Measurements from ENCODE around the gene KIAA1671.
A peak's percentile ranks its signal among the peaks of the same experiment; 100 is the strongest.

KIAA1671 gene

DNA sequence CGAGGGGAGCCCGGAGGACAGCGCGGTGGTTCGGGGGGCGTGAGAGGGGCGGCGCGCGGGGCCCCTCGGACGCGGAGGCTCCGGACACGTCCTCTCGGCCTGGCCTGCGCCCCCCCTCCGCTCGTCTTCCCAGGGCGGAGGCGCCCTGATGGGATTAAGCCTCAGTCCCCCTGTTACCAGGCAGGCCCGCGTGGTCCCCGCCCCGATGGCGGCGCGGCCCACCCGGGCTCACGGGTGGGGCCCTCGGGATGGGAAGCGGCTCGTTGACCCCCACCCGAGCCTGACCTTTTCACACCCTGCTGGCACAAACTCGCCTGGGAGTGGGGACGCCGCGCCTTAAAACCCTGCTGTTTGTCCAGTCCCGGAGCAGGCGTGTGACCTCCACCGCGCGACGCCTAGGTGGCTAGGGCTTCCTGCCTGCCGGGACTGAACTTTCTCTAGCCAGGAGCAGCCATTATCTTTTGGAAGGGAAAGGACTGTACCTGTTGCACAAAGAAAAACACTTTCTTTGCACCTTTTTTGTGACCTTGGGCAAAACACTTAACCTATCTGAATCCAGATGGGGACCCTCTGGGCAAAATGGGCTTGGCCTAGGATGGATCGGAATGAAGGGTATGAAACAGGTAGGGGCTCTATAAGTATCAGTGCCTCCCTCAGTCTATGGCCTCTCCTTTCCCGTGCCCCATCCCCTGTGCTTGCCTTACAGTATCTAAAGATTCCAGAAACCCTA lies 1.0 kb downstream of the KIAA1671 start:
- DNase-seq = no peak

DNA sequence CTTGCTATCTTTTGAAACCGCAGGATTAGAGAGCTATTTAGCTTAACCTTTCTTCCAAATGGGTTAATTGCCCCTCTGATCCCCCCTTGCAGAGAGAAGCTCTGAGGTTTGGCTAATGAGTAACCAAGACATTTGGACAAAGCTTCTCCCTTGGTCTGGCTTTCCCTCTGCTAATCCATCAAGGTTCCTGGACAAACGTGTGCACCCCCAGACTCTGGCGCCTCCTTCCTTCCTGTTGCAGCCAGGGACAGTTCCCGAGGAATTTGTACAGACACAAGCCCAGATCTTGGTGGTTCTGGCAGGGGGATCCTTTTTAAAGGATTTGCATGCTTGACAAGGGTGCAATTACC lies 1.6 kb downstream of the KIAA1671 start:
- peak; percentile 36 for DNase-seq

- no peak for DNase-seq
Observed at GRCh38 chr22:24954856-24955255, 2.3 kb downstream of the KIAA1671 start.

- DNase-seq = no peak
Observed at GRCh38 chr22:24957043-24957442, 4.5 kb downstream of the KIAA1671 start.

- DNase-seq = no peak
Observed at GRCh38 chr22:24961217-24961844, 8.8 kb downstream of the KIAA1671 start.

GRCh38 chr22:24962094-24962493 lies 9.6 kb downstream of the KIAA1671 start:
- no peak for DNase-seq

- no peak for DNase-seq
Observed at GRCh38 chr22:24962835-24963234, 10.3 kb downstream of the KIAA1671 start.

DNA sequence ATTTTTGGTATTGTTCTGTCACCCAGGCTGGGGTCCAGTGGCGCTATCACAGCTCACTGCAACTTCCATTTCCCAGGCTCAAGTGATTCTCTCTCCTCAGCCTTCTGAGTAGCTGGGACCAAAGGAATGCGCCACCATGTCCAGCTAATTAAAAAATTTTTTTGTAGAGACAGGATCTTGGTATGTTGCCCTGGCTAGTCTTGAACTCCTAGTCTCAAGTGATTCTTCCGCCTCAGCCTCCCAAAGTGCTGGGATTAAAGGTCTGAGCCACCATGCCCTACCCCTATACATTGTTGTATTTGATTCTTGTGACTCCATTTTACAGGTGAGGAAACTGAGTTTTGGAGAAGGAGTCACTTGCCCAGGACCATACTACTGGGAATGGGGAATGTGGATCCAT lies 11.9 kb downstream of the KIAA1671 start:
- DNase-seq = no peak

- no peak for DNase-seq
Observed at GRCh38 chr22:24965822-24966626, 13.5 kb downstream of the KIAA1671 start.

GRCh38 chr22:24968066-24968561 lies 15.6 kb downstream of the KIAA1671 start:
- no peak for DNase-seq

GRCh38 chr22:24969560-24970301 lies 17.2 kb downstream of the KIAA1671 start:
- DNase-seq = no peak

GRCh38 chr22:24972369-24972768 lies 19.9 kb downstream of the KIAA1671 start:
- DNase-seq = no peak

DNA sequence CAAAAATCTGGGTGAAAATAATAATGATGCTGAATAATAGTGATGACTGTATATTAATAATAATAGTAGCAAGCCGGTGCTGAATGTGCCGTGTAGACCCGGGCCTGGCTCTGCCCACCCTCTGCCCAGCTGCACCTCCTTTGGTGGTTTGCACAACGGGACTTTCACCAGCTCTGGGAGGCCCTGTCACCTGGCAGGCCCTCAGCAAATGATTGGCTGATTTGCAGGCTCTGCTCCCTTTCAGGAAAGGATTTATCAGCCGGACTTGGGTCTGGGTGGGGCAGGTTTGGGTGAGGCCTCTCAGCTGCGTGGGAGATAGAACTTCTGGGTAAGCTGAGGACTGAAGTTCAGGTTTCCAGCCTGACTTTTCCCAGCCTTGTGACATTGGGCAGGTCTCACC lies 21.4 kb downstream of the KIAA1671 start:
- DNase-seq = no peak

DNA sequence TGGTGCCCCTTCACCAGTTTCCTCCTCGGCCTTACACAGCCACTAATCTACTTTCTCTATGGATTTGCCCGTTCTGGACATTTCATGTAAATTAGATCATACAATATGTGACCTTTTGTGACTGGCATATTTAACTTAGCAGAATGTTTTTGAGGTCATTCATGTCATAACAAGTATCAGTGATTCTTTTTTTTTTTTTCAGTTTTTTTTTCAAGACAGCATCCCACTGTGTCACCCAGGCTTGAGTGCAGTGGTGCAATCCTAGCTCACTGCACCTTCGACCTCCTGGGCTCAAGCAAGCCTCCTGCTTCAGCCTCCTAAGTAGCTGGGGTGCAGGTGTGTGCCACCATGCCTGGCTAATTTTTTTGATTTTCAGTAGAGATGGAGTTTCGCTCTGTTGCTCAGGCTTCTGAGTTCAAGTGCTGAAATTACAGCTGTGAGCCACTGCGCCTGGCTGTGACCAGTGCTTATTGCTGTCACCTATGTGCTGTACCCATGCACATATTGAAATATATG lies 22.7 kb downstream of the KIAA1671 start:
- no peak for DNase-seq

GRCh38 chr22:24975813-24976341 lies 23.4 kb downstream of the KIAA1671 start:
- DNase-seq = no peak

- DNase-seq = peak; percentile 36
Observed at GRCh38 chr22:24976442-24977218, 24.1 kb downstream of the KIAA1671 start.

- DNase-seq = peak; percentile 50
Observed at GRCh38 chr22:24977370-24978221, 25.1 kb downstream of the KIAA1671 start.

DNA sequence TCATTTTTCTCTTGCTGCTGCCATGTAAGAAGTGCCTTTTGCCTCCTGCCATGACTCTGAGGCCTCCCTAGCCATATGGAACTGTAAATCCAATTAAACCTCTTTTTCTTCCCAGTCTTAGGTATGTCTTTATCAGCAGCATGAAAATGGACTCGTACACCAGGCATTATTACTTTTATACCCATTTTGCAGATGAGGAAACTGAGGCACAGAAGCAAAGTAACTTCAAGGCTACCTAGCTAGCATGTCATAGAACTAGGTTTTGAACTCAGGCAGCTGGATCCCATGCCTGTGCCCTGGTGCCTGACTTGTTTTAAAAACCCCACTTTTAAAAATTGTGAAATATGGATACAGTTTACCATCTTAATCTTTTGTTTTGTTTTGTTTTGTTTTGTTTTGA lies 25.8 kb downstream of the KIAA1671 start:
- DNase-seq = no peak

GRCh38 chr22:24981066-24981465 lies 28.6 kb downstream of the KIAA1671 start:
- no peak for DNase-seq

GRCh38 chr22:24981656-24982055 lies 29.1 kb downstream of the KIAA1671 start:
- DNase-seq = no peak

All from eye (tissue), 1 donor.